NCI-H1048 (cell line): ENCODE data around the gene ABI3.
"Not testable (repeated sequence)": the region's sequence is repeated elsewhere in the genome, so short reads cannot be mapped to it uniquely, and the experiment has no call there.

ENCODE experiments used
- DNase-seq: peaks from one replicate; lab custom pipeline; 2025; lab: John Stamatoyannopoulos, UW

ABI3 gene, protein sequence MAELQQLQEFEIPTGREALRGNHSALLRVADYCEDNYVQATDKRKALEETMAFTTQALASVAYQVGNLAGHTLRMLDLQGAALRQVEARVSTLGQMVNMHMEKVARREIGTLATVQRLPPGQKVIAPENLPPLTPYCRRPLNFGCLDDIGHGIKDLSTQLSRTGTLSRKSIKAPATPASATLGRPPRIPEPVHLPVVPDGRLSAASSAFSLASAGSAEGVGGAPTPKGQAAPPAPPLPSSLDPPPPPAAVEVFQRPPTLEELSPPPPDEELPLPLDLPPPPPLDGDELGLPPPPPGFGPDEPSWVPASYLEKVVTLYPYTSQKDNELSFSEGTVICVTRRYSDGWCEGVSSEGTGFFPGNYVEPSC

DNA sequence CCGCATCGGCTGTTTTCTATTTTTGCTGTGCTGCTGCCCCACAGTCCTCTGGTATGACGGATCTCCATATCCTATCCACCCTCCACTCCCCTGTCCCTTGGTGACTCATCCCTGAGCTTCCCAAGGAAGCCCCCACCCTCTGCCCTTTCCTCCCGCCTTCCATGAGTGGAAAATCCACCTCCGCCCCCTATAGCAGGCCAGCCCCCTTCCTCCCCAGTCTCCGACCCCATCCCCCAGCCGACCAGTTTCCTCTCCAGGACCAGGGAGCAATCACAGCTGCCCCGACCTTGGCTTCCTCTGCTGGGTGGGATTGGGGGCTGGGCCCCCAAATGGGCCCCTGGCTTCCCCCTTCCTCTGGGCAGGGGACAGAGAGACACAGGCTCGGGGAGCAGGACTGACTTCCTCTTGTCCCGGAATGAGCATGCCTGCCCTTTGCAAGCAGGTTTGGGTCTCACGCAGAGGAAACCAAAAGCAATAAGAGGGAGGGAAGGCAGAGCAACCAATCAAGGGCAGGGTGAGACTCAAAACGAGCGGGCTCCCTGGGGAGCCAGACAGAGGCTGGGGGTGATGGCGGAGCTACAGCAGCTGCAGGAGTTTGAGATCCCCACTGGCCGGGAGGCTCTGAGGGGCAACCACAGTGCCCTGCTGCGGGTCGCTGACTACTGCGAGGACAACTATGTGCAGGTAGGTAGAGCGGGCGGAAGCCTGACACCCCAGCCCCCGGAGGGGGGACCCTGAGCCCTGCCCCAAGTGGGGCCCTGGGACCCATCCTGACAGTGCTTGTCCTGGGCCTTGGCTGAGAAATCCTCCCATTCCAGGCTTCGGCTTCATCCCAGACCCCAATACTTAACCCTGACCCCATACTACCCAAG, at the start of gene ABI3, which contains the start of gene GNGT2:
TSS of gene ABI3 (plus strand) at position 550 of the 872 bp plus-strand sequence. CDS start at position 568, 18 bp downstream.
TSS of gene GNGT2 (minus strand) at position 417 of the 872 bp plus-strand sequence. CDS start 3,152 bp downstream, outside the sequence.
- DNase-seq, result no peak

DNA sequence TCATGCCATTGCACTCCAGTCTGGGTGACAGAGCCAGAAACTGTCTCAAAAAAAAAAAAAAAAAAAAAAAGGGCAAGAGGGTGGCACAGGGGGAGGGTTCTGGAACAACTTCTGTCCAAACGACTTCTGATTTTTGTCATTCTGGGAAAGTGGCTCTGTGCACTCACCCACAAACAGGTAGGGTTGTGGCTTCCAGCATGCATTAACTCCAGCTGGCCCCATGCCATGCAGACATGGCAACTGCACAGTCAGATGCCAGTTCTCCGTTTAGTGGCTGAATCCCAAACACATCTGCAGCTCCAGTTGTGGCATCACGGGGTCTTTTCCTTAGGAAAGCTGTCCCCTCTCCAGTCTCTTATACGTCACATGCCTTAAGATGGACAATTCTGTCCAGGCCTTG, 47.6 kb upstream of the ABI3 start:
- DNase-seq, result no peak

DNA sequence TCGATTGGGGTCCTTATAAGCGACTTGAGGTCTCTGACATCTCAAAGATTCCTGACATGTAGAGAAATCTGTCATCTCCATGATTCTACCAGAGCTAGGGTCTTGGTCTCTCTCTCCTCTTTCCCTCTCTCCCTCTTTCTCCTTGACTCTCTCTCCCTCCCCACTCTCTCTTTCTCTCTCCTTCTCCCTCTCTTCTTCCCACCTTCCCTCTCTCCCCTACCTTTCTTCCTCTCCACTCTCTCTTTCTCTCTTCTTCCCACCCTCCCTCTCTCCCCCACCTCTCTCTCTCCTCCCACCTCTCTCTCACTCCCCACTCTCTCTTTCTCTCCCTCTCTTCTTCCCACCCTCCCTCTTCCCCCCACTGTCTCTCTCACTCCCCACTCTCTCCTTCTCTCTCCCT, 45.4 kb upstream of the ABI3 start:
- no peak for DNase-seq

DNA sequence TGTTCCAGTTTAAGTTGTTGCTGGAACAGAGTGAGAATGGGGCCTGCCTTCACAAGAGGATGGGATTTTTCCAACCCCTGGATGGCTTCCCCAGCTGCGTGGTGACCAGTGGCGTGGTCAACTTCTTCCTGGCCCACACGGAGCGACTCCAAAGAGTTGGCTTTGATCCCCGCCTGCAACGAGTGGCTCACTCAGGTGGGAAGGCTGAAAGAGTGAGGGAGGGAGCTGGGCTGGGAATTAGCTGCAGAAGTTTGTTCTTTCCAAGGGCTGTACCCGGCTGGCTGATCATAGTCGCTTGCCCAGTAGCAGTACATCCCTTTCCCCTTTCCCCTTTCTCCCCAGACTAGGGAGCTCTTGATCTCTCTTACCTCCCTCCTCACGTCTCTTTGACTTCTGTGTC, 41.8 kb upstream of the ABI3 start:
- DNase-seq, result no peak

DNA sequence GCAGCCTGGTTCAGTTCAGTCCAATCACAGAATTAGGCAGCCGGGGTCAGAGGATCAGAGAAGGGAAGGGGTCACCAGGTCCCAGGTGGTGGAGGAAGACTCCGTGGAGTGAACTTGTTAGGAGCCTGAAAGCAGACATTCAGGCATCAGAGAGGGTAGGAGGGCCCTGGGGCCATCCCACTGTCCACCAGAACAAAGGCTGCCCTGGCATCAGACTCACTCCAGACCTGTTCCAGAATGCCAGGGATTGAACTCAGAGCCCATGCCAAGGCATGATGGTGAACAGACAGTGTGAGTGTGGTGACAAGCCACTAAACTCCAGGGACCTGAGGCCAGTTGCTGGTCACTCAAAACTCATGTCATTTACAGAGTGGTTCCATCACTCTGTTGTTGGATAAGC, 40.3 kb upstream of the ABI3 start:
- no peak for DNase-seq

DNA sequence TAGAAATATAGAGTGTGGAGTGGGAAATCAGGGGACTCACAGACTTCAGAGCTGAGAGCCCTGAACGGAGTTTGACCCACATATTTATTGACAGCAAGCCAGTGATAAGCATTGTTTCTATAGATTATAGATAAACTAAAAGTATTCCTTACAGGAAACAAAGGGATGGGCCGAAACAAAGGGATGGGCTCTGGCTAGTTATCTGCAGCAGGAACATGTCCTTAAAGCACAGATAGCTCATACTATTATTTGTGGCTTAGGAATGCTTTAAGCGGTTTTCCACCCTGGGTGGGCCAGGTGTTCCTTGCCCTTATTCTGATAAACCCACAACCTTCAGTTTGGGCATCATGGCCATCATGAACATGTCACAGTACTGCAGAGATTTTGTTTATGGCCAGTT, 39.8 kb upstream of the ABI3 start:
- DNase-seq, result not testable (repeated sequence)

DNA sequence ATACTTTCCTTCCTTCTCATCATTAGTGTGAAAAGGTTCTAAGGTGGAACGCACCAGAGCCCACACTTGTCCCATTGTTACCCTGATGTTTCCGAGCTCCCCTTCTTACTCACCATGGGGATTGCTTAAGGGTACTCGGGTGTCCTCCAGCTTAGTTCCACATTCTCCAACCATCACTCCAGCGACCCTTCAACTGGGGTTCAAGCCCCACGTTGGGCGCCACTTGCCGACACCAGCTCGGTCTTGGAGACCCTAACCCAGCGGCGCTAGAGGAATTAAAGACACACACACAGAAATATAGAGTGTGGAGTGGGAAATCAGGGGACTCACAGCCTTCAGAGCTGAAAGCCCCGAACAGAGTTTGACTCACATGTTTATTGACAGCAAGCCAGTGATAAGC, 34.5 kb upstream of the ABI3 start:
- not testable (repeated sequence) for DNase-seq

DNA sequence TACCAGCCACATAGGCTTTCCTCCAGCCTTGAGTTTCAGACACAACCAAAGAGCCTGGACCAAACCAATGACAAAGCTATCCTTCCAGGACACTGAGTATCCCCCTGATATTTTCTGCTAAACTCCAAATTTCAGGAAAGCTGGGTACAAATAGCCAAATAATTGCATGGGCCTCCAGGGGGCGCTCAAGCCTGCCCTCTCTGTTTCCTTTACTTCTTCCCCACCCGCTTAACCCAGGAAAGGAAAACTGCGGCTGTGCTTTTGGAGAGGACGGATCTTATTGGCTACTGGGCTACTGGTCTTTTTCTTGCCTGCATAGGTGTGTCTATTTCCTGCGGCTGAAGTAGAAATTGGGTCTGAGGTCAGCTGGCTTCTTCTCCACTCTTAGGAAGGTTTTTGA, 30.2 kb upstream of the ABI3 start:
- DNase-seq, result no peak

DNA sequence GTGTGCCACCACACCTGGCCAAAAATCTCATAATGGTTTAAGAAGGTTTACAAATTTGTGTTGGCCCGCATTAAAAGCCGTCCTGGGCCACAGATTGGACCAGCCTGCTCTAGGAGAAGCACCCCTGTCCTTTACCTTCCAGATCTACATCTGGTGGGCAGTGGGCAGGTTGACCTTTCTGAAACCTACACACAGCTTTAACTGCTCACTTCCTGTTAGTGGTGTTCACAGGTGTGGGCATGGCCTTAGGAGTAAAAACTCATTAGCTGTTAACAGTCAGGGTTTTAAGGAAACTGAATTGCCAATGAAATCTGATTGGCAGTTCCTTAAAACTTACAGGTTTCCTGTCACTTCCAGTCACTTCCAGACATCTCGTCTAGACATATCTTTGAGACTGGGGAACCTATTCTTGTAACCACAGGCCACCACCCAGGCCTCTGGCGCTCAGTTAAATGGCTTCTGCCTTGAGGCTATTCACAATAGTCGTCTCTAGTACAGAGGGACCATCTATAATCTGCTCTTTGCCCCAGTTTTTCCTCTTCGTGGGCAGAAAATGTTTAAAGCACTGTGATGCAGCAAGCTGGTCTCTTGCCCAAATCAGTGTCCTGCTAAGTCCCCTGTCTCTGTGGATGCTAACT, 29.4 kb upstream of the ABI3 start:
- DNase-seq, result no peak

DNA sequence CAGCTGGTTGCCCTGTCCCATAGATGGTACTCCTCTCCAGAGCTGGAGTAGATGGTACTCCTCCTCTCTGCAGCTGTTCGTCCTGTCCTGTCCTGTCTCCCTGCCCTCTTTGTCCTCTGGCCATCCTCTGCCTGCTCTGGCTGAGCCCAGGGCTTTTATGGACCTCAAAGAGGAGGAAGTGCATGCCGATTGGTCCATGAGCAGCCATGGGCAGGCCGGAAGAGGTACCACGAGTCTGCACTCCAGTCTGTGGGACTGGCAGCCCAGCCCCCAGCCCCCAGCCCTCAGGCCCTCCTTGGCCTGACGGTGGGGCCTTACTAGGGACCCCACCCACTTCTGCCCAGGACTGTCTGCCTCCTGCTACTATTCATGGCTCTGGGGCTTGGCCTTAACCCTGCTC, 27.2 kb upstream of the ABI3 start:
- no peak for DNase-seq

DNA sequence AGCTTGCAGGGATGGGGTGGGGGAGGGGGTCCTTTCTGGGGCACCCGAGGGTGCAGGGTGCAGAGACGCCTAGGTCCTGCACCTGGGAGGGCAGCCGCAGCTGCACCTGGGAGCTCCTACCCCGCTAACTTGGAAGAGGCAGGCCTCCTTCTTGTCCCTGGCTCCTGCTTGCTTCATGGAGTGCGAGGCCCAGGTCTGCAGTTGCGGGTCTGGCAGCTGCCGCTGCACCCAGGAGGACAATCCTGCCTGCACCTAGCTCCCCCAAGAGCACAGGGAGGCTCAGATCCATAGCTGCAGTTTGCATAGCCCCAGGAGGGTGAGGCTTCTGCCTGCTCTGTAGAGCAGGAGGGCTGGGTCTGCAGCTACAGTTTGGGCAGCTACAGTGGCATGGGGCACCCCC, 26.7 kb upstream of the ABI3 start:
- no peak for DNase-seq

DNA sequence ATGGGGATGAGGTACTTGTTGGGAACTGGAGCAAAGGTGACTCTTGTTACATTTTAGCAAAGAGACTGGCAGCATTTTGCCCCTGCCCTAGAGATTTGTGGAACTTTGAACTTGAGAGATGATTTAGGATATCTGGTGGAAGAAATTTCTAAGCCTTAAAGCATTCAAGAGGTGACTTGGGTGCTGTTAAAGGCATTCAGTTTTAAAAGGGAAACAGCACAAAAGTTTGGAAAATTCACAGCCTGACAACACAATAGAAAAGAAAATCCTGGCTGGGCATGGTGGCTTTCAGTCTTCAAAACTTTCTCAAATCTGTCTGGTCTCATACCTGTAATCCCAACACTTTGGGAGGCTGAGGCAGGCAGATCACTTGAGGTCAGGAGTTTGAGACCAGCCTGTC, 26.0 kb upstream of the ABI3 start:
- DNase-seq, result not testable (repeated sequence)

DNA sequence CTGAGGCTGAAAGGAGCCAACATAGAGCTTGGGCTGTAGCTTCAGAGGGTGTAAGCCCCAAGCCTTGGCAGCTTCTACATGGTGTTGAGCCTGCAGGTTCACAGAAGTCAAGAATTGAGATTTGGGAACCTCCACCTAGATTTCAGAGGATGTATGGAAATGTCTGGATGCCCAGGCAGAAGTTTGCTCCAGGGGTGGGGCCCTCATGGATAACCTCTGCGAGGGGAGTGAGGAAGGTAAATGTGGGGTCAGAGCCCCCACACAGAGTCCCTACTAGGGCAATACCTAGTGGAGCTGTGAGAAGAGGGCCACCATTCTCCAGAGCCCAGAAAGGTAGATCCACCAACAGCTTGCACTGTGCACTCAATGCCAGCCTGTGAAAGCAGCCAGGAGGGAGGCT, 25.1 kb upstream of the ABI3 start:
- not testable (repeated sequence) for DNase-seq

DNA sequence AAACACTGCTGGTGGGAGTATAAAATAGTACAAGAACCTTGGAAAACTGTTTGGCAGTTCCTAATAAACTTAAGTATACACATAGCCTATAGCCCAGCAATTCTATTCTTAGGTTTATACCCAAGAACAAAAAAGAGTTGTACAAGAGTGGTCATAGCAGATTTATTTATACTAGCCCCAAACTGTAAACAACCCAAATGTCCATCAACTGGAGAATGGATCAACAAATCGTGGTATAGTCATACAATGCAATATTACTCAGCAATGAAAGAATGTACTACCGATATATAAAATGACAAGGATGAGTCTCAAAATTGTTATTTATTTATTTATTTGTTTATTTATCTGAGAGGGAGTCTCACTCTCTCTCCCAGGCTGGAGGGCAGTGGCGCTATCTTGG, 23.2 kb upstream of the ABI3 start:
- DNase-seq, result no peak

DNA sequence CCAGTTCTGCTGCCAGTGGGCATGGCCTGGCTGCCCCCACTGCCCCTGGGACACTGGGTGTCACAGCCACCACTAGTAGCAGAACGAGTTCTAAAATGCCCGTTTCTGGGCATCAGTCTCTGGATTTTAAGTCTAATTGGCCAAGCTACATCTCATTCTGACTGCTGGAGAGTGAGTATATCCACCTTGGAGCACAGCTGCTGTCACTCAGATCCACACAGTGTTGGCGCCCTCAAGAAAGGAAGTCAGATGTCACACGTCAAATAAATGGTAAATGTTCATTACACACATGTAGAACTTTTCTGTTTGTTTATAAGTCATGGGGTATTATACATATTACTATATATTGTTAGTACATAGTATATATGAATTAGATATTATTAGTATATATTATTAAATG, 19.6 kb upstream of the ABI3 start:
- DNase-seq, result no peak

DNA sequence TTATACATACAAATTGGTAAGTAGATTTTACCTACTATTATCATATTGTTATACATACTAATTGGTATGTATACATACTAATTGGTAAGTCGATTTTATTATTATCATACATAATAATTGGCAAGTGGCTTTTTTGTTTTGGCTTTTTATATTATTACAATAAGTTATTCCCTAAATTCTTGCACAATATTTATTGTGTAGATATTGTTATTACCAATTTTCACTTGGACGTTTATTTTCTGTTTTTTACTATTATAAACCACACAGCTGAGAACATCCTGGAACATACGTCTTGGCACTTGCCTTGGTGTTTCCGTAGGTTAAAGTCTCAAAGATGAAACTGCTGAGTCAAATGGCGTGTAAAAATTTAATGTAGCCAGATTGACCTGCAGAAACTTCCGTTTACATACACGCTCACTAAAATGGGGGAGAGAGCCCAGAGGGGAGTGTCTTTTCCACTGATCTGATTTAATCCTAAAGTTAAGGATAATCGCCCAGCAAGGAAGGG, 19.0 kb upstream of the ABI3 start:
- DNase-seq, result no peak

DNA sequence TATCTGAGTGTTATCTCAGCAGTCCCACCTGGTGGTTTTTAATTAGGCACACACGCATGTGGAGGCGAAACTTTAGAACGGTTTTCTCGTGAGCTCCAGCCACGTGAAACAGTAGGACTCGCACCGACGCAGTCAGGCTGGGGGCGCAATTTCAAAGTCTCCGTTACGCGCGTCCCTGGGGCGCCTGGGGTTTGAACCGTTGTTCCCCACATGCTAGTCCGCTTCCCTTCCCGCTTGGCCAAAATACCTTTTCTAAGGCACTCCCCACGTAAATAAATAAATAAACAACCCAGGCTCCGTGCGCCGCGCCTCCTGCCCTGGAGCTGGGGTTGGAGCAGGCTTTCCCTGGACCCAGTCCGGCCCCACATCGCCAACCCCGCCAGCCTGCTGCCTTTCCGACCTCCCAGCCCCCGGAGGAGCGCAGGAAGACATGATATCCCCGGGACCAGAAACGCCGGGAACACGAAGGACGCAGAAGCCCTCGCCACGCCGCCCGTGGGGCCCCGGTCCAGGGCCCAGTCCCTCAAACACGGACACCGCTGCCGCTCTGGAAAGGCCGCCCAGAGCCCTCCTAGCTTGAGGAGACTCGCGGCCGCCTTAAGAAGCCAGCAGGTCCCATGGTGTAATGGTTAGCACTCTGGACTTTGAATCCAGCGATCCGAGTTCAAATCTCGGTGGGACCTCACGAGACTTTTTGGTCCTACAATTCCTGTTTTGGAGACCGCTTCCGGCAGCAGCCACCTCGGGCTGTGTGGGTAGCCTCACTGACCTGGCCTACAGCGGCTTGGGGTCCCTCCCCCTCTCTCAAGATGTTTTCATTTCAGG, 18.4 kb upstream of the ABI3 start:
- peak; percentile 45 for DNase-seq

DNA sequence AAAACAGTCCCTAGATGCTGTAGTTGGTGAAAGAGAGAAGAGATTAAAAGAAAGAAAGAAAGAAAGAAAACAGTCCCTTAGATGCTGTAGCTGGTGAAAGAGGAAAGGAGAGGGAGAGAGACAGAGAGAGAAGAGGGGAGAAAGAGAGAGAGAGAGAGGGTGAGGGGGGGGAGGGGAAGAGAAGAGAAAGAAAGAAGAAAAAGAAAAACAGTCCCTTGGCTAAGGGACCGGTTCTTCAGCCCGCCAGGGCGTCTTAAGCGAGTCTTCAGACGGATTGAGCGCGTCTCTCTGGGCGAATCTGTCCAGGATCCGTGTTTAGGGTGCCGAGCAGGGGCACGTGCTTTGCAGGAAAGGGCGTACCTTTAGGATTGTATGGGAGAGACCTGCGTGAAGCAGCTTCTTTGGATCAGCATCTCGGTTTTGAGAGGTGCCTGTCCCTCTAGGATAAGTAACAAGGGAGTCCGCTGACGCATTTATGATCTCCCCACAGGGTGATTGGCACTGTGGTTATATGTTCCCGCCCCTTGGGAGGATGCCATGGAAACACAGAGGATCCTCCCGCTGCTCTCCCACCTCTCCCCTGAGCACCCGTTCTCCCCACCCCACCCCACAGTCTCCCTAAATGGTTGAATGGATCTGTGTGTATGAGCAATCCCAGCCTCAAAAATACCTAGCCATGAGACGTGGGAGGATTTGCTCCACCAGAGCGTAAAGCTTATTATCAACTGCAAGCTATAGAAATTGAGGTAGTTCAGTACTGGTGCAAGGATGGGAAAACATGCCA, 16.8 kb upstream of the ABI3 start:
- DNase-seq, result no peak

DNA sequence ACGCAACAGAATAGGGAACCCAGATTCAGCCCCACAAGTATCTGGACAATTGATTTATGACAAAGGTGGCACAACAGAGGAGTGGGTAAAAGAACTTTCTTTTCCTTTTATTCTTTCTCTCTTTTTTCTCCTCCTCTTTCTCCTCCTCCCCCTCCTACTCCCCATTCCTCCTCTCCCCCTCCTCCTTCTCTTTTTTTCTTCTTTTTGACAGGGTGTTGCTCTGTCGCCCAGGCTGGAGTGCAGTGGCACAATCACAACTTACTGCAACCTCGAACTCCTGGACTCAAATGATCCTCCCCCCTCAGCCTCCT, 16.3 kb upstream of the ABI3 start:
- no peak for DNase-seq

DNA sequence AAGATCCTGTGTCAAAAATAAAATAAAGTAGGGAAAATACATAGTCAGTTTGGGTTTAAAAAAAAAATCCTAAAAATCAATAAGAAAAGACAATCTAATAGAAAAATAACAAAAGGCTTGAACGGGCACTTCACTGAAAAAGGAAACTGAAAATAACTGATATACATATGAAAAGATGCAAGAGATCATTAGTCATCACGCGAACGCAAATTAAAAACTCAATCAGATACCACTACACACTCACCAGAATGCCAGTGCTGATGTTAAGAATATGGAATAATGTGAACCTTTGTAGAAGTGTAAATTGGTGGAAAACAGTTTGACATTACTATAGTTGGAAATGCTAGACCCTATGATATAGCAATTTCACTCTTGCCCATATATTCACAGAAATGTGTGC, 14.8 kb upstream of the ABI3 start:
- no peak for DNase-seq

DNA sequence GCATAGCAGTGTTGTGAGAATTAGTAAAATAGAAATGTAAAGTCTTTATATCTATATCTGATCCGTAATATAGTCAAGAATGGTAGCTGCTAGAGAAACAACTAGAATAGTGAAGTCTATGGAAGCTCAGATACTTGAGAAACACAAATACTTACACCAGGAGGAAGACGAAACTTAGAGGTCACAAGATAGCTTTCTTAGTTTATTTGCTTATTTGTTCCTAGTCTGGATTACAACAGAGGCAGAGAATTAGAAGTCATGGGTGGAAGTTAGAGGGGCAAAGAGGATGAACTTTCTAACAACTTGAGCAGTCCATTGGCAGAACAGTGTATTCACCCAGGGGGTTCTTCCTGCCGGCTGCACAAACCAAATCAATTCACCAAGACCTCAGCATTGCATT, 14.0 kb upstream of the ABI3 start:
- DNase-seq, result no peak
